Fibroblast of lung (primary cell): ENCODE data around the gene ARHGEF19. TPM values are rescaled to one million over a fixed set of nuclear protein-coding genes. Genes with fewer than 3 reads are reported as not detected.

Experiments
- DNase-seq, 2 donors: peaks; one replicate each; pipeline versions ENCODE4 v3.0.0 to v3.0.0-alpha.2; 2010; ENCODE audit warnings: low read depth in 2 of 2
- H2AFZ ChIP-seq: 2 replicates; pipeline ENCODE4 v1.5.1; 2012; ENCODE audit warnings: low read length, control low read depth, inconsistent platforms
- H3K27ac ChIP-seq: 2 replicates; pipeline ENCODE4 v1.5.1; 2011; ENCODE audit warnings: low read length, control low read depth; ENCODE audit not compliant: insufficient read depth
- H3K27me3 ChIP-seq: 2 replicates; pipeline ENCODE4 v1.5.1; 2011; ENCODE audit warnings: mild to moderate bottlenecking, low read length; ENCODE audit not compliant: control insufficient read depth, insufficient read depth
- H3K36me3 ChIP-seq: 2 replicates; pipeline ENCODE4 v1.5.1; 2011; ENCODE audit warnings: low read length; ENCODE audit not compliant: control insufficient read depth, insufficient read depth
- H3K4me1 ChIP-seq: 2 replicates; pipeline ENCODE4 v1.5.1; 2011; ENCODE audit warnings: low read length; ENCODE audit not compliant: control insufficient read depth, insufficient read depth; ENCODE audit errors: extremely low read depth
- H3K4me2 ChIP-seq: 2 replicates; pipeline ENCODE4 v1.5.1; 2011; ENCODE audit warnings: low read length, control low read depth; ENCODE audit not compliant: insufficient read depth; ENCODE audit errors: extremely low read depth
- H3K4me3 ChIP-seq, 4 experiments: fragments of 200-600 bp in 1 of 4; sonication (generic) in 1 of 4; replicated peaks in 1 of 4; 2 replicates each; pipeline ENCODE4 v1.5.1; 2011 to 2016; ENCODE audit warnings: low read length in 4 of 4, low read depth in 3 of 4, mild to moderate bottlenecking in 3 of 4, control low read depth in 2 of 4, inconsistent platforms in 1 of 4, mixed read lengths in 1 of 4; ENCODE audit not compliant: insufficient read depth in 1 of 4; ENCODE audit errors: control extremely low read depth in 1 of 4
- H3K79me2 ChIP-seq: 2 replicates; pipeline ENCODE4 v1.5.1; 2012; ENCODE audit warnings: mild to moderate bottlenecking, low read length, inconsistent platforms; ENCODE audit not compliant: control insufficient read depth, insufficient read depth
- H3K9ac ChIP-seq: 2 replicates; pipeline ENCODE4 v1.5.1; 2011; ENCODE audit warnings: mild to moderate bottlenecking, low read length, control low read depth; ENCODE audit not compliant: insufficient read depth
- H3K9me3 ChIP-seq: 2 replicates; pipeline ENCODE4 v1.5.1; 2012; ENCODE audit warnings: low read depth, low read length; ENCODE audit not compliant: control insufficient read depth, insufficient read depth
- H4K20me1 ChIP-seq: 2 replicates; pipeline ENCODE4 v1.5.1; 2011; ENCODE audit warnings: low read length; ENCODE audit not compliant: control insufficient read depth, insufficient read depth; ENCODE audit errors: extremely low read depth
- CTCF ChIP-seq, 2 donors: IDR thresholded peaks in 1 of 2; conservative IDR thresholded peaks in 1 of 2; 1 replicate in 1 of 2; 2 replicates in 1 of 2; pipeline ENCODE4 v1.5.1; 2011 to 2012; ENCODE audit warnings: low read length in 2 of 2, control low read depth in 1 of 2, inconsistent platforms in 1 of 2, low read depth in 1 of 2, mild to moderate bottlenecking in 1 of 2
- EZH2 ChIP-seq: IDR thresholded peaks from 2 replicates; pipeline ENCODE4 v1.5.1; 2012; ENCODE audit warnings: low read length, control low read depth, mild to moderate bottlenecking; ENCODE audit errors: missing control alignments
- polyA plus RNA-seq, 2 donors: library from polyadenylated mRNA; depleted of rRNA in 1 of 2; stranded (reverse) in 1 of 2; unstranded in 1 of 2; fragments of >200 nt; gene quantifications; 2 replicates each; pipeline ENCODE4 v1.2.1, GENCODE V29; 2011 to 2012; ENCODE audit warnings: missing spikeins in 1 of 2
- total RNA-seq: library from RNA; depleted of rRNA; stranded (reverse); fragments of >200 nt; gene quantifications from 2 replicates; pipeline ENCODE4 v1.2.1, GENCODE V29; 2014

The ARHGEF19 gene
- total and polyA plus RNA-seq, 2 donors (not counting 1 experiment from before 2014, with no cell fraction given): 3.3 TPM

DNA sequence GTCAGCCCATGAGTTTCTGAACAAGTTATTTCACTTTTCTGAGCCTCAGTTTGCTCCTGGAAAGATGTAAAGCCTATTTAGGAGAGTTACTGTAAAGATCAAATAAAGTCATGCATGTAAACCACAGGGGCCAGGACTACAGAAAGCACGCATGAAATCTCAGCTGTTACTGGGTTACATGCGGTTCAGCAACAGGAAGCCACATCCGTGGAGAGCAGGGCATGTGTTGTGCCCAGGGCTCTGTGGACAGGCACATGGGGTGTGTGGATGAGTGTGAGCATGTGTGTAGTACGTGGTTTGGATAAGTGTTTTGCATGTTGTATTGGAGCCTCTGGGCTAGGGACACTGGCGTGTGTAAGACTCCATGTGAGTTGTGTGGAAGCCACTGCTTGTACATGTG is 54.4 kb downstream of the ARHGEF19 start:
- H3K4me3 ChIP-seq: no peak overlapping the region
- DNase-seq: no peak
- peaks cover 26% of the 10 kb centered on the region for H3K79me2 ChIP-seq
- H3K9ac ChIP-seq: no peak overlapping the region
- H2AFZ ChIP-seq: no peak overlapping the region
- no peaks in the 10 kb centered on the region for H3K9me3 ChIP-seq
- no peaks in the 10 kb centered on the region for H3K27me3 ChIP-seq
- H4K20me1 ChIP-seq: no peaks in the 10 kb centered on the region
- no peak for TF ChIP-seq EZH2
- TF ChIP-seq CTCF (conservative IDR thresholded peaks at IDR 0.05 in 1 of 2, IDR thresholded peaks at IDR 0.05 in 1 of 2; ENCODE audit: low read depth in 1 of 2, low read length in 2 of 2): no peak
- no peak overlapping the region for H3K4me2 ChIP-seq
- no peaks in the 10 kb centered on the region for H3K36me3 ChIP-seq
- H3K4me1 ChIP-seq: peaks cover 15% of the 10 kb centered on the region
- H3K27ac ChIP-seq: no peak overlapping the region

- peak in 1 of 2 donors; percentile 80 for DNase-seq
These were observed 55.5 kb downstream of the ARHGEF19 start for GRCh38 chr1:16156848-16157495.

More at GRCh38 chr1:16156848-16157495, 55.5 kb downstream of the ARHGEF19 start:
- Histone ChIP-seq H3K36me3 (no peaks in the 10 kb centered on the region), H3K9me3 (no peaks in the 10 kb centered on the region), H3K27me3 (no peaks in the 10 kb centered on the region), H3K4me3 (no peak overlapping the region), H3K4me1 (peaks cover 20% of the 10 kb centered on the region), H2AFZ (no peak overlapping the region), H4K20me1 (no peaks in the 10 kb centered on the region), H3K27ac (peak overlapping the region; percentile 34), H3K9ac (no peak overlapping the region), H3K79me2 (peaks cover 36% of the 10 kb centered on the region), H3K4me2 (peak overlapping the region; percentile 75)
- TF ChIP-seq EZH2 (no peak), CTCF (conservative IDR thresholded peaks at IDR 0.05 in 1 of 2, IDR thresholded peaks at IDR 0.05 in 1 of 2; ENCODE audit: low read depth in 1 of 2, low read length in 2 of 2) (no peak)
